Keratinocyte (primary cell): ENCODE data around the gene GRK3.

ENCODE experiments used
- EZH2 ChIP-seq: IDR thresholded peaks from one replicate; pipeline ENCODE4 v1.6.1; 2012; ENCODE audit warnings: inconsistent platforms, mild to moderate bottlenecking, low read length, moderate library complexity
- TF ChIP-seq, protein P1 (sequence below), 3 experiments: IDR thresholded peaks in 1 of 3; conservative IDR thresholded peaks in 1 of 3; optimal IDR thresholded peaks in 1 of 3; 2 replicates in 2 of 3; 3 replicates in 1 of 3; pipeline versions ENCODE3 to v1.5.1; 2011; ENCODE audit warnings: low read length in 3 of 3, mild to moderate bottlenecking in 3 of 3, moderate library complexity in 2 of 3, control low read depth in 1 of 3, inconsistent platforms in 1 of 3; ENCODE audit not compliant: insufficient read depth in 2 of 3; ENCODE audit errors: extremely low read depth in 1 of 3

DNA sequence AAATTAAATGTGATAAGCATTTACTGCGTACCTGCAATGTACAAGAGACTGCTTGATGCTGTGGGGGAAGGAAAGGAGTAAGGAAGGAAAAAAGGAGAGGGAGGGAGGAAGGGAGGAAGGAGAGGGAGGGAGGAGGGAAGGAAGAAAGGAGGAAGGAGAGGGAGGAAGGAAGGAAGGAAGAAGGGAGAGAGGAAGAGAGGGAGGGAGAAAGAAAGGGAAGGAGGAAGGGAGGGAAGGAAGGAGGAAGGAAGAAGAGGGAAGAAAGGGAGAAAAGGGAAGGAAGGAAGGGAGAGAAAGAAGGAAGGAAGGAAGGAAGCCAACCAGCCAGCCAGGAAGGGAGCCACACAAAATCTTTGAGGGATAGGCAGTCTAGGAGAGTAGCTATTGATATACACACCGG lies 133.5 kb downstream of the GRK3 start:
- TF ChIP-seq, protein P1, sequence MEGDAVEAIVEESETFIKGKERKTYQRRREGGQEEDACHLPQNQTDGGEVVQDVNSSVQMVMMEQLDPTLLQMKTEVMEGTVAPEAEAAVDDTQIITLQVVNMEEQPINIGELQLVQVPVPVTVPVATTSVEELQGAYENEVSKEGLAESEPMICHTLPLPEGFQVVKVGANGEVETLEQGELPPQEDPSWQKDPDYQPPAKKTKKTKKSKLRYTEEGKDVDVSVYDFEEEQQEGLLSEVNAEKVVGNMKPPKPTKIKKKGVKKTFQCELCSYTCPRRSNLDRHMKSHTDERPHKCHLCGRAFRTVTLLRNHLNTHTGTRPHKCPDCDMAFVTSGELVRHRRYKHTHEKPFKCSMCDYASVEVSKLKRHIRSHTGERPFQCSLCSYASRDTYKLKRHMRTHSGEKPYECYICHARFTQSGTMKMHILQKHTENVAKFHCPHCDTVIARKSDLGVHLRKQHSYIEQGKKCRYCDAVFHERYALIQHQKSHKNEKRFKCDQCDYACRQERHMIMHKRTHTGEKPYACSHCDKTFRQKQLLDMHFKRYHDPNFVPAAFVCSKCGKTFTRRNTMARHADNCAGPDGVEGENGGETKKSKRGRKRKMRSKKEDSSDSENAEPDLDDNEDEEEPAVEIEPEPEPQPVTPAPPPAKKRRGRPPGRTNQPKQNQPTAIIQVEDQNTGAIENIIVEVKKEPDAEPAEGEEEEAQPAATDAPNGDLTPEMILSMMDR (optimal IDR thresholded peaks at IDR 0.05 in 1 of 3, IDR thresholded peaks at IDR 0.05 in 1 of 3, conservative IDR thresholded peaks at IDR 0.05 in 1 of 3; ENCODE audit: extremely low read depth in 1 of 3, insufficient read depth in 2 of 3, low read length in 3 of 3): no peak
- TF ChIP-seq EZH2: no peak
